ENCODE results near the gene PFAS. TPM values are rescaled to one million over a fixed set of nuclear protein-coding genes. Genes with fewer than 3 reads are reported as not detected.

PFAS gene
- total and polyA plus RNA-seq, 2 of the 8 experiments (the other 6 are each of a cell fraction or from before 2014, with no cell fraction given), result 88.4 to 248 TPM

- no peak for TF ChIP-seq CHD7 (IDR thresholded peaks at IDR 0.05; ENCODE audit: insufficient replicate concordance, low read length)
- no peak for TF ChIP-seq ATF2 (IDR thresholded peaks at IDR 0.05; ENCODE audit: low read length)
- no peak for TF ChIP-seq GTF2F1 (IDR thresholded peaks at IDR 0.05; ENCODE audit: borderline replicate concordance, low read depth, low read length)
- no peak for TF ChIP-seq NANOG (IDR thresholded peaks at IDR 0.05; ENCODE audit: insufficient read depth, low read depth, low read length, poor library complexity, severe bottlenecking)
- TF ChIP-seq BRCA1 (IDR thresholded peaks at IDR 0.05; ENCODE audit: low read depth, low read length), result no peak
- TF ChIP-seq TEAD4 (IDR thresholded peaks at IDR 0.05; ENCODE audit: low read depth, low read length), result no peak
- no peak for TF ChIP-seq TAF7 (optimal IDR thresholded peaks at IDR 0.05; ENCODE audit: borderline replicate concordance, low read depth, low read length)
Observed at GRCh38 chr17:8290043-8290442, 41.0 kb downstream of the PFAS start (continued).
